GM19328 (cell line): ENCODE data around the gene MED20.
"Not testable (repeated sequence)": the region's sequence is repeated elsewhere in the genome, so short reads cannot be mapped to it uniquely, and the experiment has no call there.

Source experiments
- ATAC-seq: cut with Tn5 transposase; IDR thresholded peaks from one replicate; pipeline ENCODE4 v1.9.1; 2021; ENCODE audit warnings: mild to moderate bottlenecking, moderate library complexity; ENCODE audit not compliant: unreplicated experiment

MED20 gene, protein sequence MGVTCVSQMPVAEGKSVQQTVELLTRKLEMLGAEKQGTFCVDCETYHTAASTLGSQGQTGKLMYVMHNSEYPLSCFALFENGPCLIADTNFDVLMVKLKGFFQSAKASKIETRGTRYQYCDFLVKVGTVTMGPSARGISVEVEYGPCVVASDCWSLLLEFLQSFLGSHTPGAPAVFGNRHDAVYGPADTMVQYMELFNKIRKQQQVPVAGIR

DNA sequence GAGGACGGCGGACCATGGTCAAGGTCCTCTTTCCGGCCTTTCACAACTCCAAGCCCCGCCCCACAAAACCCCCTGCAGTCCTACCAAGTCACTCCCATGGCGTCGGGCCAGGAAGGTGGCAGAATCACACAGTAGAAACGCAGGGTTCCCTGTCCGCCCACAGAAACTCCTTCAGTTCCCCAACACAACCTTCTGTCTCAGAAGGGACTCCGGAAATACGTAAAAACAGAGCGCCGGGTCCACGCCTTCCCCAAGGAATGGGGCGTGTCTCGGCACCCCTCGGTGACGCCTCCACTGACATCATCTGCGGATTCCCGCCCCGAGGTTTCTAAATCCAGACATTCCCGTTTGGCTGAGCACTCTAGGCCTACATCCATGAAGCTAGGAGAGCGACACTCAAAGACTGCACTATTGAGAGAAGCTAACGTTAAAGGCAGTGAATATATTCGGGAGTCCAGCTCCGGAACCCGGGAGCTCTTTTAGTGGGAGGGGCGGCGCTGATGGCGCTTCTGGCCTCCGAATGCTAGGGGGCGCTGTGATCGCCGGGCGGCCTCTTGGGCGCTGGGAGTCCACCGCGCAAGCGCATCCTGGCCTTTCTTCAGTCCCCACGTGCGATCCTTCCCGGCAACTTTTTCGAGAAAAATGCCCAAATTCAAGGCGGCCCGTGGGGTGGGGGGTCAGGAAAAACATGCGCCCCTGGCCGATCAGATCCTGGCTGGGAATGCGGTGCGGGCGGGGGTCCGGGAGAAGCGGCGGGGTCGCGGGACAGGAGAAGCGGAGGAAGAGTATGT, at the start of gene MED20, which contains the start of gene BYSL:
Gene MED20, minus strand, starts transcription at position 219 of the 791 bp plus-strand sequence. Its CDS starts 121 bp downstream, at position 98.
Gene BYSL, plus strand, starts transcription at position 579 of the 791 bp plus-strand sequence. Its CDS starts 64 bp downstream, at position 643.
- peak; percentile 94 for ATAC-seq

DNA sequence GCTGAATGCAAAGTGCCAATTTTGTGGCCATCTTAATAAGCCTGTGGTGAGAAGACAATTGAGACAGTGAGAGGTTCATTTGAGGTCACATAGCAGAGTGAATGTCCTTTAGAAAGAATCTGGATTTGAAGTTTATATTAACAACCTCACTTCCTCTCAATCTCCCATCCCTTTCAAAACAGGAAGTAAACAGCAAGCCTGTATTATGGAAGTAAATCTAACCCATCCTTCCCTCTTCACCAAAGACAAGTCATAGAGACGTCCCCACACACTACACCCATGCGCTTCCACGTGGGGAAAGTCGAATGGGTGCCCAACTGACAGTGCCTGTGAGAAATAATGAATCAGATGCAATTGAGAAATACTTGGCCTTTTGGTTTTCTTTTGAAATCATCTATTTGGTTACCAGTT, 49.5 kb upstream of the MED20 start:
- no peak for ATAC-seq

DNA sequence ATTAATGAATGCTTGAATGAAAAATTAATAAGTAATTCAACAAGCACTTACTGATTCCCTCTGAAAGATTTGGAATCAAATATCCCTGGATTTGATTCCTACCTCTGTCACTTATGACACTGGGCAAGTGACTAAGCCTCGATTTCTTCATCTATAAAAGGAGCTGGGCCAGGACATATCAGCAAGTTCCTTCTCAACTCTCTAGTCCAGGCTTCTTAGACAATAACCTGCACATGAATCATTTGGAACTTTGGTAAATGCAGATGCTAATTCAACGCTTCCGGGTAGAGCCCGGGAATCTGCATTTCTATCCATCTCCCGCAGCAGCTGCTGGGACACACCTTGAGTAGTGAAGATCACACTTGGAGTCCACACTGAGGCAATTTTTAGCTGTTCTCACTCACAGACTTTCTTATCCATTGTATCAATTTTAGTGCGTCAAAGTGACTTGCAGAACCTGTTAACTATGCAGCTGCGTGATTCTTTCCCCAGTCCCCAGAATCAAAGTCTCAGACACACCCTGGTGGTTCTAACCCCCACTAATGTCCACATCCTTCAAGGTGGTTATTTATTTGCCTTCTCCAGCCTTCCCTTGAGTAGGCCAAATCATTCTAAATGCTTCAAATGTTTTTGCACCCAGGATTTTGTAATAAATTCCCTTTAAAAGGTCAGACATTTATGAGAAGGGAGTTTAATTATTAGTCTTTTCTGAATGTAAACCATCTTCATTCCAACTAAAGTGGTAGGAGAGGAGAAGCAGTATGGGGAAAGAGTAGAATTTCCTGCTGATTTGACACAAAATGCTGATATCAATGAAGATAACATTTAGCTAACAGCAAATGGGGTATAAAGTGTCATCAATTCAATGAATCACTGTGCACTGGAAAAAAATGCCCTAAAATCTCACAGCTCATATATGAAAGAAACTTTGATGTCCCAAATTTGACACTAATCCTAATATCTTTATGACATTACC, 46.7 kb upstream of the MED20 start:
- ATAC-seq: no peak

DNA sequence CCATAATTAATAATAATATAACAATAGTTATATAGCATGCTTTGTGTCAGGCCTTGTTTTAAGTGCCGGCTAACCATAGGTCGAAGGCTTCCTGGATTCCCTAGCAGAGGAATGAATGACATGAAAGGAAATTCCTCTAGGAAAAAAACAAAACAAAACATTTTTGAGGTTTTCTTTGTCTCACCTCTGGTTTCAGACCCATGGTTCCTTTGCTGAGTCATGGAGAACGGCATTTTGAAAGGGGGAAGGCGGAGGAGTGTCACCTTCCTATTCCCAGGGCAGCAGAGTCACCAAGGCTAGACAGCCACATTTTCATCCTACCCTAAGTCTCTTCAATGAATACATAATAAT, 46.0 kb upstream of the MED20 start:
- ATAC-seq: no peak

DNA sequence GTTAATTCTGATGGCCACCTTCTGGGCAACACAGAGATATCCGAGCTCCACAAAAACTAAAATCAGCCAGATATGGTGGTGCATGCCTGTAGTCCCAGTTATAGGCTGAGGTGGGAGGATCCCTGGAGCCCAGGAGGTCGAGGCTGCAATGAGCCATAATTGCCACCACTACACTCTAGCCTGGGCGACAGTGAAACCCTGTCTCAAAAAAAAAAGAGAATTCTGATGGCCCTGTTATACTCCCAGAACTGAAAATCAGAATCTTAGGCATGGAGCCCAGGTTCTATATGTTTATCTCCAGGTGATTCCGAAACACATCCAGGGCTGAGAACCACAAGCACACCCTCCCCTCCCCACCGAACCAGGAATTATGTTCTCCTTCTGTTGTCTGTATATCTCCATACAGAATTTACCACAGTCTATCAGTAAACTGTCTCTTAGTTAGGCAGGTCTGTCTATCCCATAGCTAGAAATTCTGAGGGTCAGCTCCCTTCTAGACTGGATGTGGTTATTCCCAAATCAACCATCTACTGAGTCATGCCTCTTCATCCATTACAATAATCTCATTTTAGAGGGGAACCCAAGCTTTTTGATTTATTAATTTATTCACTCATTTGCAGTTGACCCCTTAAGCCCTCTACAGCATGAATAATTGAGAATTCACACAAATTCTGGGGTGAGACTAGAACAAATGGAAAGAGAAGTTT, 45.4 kb upstream of the MED20 start:
- no peak for ATAC-seq

DNA sequence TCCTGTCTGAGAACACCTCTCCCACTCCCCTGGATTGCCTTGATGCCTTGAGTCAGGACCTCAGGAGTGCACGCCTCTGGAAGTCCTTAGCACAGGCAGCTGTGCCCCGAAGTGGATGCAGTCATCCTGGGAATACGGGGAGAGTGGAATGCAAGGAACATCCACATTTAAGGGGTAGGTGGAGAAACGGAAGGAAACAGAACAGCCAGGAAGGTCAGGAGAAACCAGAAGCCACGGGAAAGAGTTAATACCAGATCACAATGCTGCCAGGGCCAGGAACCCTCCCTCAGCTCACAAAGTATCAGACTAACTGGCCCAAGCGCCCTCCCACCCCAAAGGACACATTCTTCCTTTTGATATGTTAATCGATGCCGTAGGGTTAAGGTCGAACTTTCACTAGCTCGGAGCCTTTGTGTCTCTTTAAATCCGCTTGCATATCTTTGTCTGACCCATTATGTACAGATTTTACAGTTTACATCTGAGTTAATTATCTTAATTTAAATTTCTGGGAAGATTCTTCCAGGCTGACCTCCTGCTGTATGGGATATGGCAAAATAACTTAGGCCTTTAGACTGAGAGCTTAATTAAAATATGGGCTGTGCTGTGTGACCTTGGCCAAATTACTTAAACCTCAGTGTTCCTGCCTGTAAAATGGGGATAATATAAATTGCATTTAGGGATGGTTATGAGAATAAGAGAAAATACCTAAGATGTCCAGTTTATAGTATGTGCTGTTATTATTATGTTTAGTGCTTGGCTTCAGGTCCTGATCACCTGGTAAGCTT, 44.7 kb upstream of the MED20 start:
- no peak for ATAC-seq

DNA sequence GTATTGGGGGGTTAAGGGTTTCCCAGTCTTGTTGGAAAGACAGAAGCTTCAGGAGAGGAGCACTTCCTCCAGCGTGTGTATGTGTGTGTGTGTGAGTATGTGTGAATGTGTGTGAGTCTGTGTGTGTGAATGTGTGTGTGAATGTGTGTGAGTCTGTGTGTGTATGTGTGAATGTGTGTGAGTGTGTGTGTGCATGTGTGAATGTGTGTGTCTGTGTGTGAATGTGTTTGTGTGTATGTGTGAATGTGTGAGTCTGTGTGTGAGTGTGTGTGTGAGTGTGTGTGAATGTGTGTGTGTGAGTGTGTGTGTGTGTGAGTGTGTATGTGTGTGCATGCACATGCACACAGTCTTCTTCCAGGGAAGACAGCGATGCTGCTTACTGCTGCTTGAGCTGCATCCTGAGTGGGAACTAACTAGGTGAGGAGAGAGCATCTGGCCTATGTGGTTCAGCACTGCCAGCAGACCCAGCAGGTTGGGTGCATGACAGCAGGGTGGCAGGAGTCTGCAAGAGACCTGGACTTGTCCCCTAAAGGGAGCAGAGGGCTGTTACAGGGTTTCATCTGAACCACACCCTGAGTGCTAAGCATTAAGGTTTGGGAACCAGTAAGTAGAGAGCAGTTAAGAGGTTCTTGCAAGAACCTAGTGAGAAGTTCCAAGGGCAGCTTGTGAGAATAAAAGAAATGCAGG, 43.4 kb upstream of the MED20 start:
- no peak for ATAC-seq

DNA sequence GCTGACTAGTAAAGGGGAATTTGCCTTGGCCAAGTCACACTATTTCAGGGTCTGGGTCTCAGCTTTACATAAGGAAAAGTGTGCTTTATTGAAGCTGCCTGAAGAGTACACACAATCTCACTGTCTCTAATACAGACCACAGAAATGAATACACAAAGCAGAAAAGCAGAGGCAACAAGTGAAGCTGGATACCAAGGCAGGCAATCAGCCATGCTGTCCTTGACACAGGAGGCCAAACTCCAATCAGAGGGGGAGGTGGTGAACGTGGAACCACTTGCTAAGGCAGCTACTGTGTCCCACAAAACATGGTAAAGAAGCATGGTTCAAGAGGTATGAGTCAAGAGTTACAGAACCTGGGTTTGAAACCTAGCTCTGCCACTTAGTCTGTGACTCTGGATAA, 42.4 kb upstream of the MED20 start:
- ATAC-seq: no peak

DNA sequence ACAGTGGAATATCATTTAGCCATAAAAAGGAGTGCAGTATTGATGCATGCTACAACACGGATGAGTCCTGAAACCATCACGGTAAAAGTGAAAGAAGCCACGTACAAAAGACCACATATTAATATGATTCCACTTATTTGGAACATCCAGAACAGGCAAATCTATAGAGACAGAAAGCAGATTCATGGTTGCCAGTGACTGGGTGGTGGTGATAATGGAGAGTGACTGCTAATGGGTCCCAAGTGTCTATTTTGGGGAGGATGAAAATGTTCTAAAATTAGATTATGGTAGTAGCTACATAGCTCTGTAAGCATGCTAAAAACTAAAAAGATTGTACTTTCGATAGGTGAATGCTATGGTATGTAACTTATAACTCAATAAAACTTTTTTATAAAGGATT, 39.1 kb upstream of the MED20 start:
- ATAC-seq: no peak

DNA sequence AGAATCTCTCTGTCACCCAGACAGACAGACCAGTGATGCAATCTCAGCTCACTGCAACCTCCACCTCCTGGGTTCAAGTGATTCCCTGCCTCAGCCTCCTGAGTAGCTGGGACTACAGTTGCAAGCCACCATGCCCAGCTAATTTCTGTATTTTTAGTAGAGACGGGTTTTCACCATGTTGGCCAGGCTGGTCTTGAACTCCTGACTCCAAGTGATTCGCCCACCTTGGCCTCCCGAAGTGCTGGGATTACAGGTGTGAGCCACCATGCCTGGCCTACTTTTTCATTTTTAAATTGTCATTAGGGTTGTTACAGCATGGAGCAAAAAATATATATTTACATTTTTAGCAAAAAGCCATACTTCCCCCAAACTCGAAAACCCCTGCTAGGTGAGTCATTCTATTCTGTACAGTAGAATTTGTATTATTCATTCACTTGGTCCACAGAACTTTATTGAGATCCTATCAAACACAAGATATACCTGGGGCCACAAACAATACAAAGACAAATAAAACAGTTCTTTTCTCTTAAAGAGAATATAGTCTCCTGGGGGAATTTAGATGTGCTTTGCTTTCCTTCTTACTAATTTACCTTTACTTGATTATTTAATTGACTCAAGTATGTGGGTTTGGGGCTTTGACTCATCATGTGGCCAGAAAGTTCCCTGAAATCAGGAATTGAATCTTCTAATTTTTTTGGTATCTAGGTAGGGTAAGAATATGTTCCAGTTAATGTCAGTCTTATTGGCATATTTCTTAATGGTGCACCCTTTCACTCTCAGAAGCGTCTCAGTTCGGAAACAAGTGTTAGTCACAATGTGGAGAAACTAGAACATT, 37.3 kb upstream of the MED20 start:
- no peak for ATAC-seq

DNA sequence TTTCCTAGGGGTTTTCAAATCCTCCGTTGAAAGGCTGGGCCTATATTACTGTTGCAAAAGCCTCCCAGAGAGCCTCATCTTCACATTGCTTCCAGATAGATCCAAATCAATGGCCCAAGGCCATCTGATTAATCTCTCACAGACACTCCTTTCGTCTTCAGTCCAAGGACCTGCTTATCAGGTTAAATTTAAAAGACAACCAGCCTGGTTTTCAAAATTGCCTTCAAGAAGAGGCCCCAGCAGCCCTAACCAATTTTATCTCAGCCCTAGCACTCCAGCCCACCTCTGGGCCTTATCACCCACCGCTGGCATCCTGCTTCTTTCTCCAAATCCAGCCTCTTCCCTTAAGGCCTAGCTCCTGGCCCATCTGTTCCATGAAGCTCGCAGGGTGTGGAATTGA, 36.2 kb upstream of the MED20 start:
- no peak for ATAC-seq

DNA sequence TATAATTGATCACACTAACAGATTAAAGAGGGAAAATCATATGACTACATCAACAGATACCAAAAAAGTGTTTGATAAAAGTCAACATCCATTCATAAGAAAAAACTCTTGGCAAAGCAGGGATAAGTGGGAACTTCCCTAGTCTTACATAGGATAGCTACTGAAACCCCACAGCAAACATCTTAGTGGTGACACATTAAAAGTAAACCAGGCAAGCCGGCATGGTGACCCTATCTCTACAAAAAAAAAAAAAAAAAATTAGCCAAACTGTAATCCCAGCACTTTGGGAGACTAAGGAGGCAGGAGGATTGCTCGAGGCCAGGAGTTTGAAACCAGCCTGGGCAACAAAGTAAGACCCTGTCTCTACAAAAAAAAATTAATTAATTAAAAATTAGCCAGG, 34.5 kb upstream of the MED20 start:
- ATAC-seq: no peak

DNA sequence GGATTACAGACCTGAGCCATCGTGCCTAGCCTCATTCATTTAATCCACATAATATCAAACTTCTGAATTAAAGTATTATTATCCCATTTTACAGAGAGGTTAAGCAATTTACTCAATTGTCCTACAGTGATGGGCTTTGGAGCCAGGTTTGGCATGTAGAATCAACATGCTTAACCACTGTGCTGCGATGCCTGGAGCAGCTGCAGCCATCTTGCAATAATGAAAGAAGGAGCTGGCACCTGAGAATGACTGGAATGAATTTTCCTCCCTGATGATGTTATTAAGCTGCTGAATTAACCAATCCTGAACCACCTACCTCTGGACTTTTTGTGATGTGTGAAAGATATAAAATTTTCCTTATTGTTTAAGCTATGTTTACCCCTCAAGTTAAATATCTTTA, 33.7 kb upstream of the MED20 start:
- no peak for ATAC-seq

DNA sequence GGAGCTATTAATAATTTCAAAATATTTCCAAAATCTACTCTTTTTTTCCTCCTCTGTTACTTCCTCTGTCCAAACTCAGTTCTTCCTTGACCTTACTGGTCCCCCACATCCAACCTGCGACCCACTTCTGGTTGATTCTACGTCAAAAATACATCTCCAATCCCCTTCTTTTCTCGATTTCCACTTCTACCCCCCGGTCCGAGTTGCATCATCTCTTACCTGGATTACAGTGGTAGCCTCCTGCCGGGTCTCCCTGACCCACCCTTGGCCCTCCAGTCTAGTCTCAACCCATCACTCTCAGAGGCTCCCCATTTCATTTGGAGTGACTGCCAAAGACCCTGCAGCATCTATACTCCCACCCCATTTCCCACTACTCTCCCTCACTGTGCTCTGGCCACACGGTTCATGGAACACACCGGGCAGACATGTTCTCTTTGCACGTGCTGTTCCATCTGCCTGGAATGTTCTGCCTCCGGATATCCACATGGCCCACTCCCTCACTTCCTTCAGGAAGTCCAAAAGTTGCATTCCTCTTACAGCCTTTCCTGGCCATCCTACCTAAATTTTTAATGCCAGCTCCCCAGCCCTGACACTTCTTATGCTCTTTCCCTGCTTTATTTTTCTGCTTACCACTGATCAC, 26.8 kb upstream of the MED20 start:
- ATAC-seq: no peak

DNA sequence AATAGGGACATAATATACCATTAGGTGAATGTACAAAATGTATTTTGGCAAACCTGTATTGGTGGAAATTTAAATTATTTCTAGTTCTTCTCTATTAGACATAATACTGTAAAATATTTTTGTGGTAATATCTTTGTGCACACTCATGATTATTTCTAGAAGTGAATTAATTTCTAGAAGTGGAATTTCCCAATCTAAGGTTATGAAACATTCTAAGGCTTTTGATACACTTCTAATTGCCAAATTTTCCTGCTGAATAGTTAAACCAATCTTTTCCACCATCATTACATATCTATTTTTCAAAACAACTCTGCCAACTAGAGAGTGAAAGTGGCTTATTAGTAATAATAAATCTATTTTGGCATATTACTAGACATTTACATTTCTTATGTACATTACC, 22.5 kb upstream of the MED20 start:
- ATAC-seq: no peak

DNA sequence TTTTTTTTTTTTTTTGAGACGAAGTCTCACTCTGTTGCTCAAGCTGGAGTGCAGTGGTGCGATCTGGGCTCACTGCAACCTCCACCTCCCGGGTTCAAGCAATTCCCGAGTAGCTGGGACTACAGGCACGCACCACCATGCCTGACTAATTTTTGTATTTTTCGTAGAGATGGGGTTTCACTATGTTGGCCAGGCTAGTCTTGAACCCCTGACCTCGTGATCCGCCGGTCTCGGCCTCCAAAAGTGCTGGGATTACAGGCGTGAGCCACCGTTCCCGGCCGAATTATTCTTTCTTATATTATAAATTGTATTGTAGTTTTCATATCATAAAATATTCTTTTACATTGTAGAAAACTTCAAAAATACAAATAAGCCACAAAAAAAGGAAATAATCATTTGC, 21.9 kb upstream of the MED20 start:
- not testable (repeated sequence) for ATAC-seq

DNA sequence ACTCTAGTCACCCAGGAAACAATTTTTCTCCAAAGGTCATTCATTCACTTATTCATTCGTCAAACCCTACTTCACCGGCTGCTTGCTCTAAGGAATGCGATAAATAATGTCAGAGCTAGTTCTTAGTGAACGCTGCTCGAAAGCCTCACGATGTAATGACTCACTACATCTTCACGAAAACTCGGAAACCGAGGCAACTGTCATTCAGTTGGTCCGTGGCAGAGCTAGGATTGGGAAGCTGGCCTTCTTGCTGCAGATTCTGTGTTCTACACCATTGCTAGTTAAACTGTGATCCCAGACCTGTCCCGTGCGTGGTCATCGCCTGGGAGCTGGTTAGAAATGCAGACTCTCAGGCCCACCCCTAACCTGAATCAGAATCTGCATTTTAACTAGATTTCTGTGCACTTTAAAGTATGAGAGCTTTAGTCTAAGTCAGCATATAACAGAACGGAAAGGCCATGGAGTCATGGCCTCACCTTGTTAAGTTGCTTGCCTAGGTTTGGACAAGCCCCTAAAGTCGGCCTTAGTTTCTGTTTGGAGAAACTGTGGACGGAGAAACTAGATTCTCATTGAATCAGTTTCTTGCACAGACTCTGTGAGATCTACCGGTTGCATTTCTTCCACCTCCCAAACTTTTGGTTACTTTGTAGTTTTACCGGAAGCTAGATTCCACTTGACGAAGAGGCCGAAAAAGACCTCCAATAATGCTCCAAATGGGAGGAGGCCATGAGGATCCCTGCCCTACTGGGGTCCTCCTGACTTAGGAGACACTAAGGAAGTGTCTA, 21.3 kb upstream of the MED20 start:
- ATAC-seq: peak; percentile 6
